GM19043 (cell line): ENCODE measurements around the gene SERTAD2.
A peak's percentile ranks its signal among the peaks of the same experiment; 100 is the strongest.

ENCODE experiments used
- ATAC-seq: cut with Tn5 transposase; IDR thresholded peaks from one replicate; pipeline ENCODE4 v1.9.1; 2021; ENCODE audit warnings: low read depth; ENCODE audit not compliant: unreplicated experiment

Gene SERTAD2

GRCh38 chr2:64610316-64610855 lies 43.3 kb downstream of the SERTAD2 start:
- no peak for ATAC-seq

DNA sequence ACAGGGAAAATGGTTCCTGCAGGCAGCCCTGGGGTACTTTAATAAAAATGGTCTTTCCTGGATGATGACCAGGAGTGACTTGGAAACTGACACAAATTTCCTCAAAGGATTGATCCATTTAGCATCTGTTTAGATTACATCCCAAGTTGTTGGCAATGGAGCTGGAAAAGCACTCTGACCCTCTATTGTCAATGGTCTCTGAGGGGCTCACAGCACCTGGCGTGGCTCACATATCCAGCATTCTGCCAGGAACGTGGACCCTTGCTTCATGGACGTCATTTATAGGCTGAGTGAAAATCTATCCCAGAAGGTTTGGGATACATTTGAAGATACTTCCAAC lies 43.8 kb downstream of the SERTAD2 start:
- ATAC-seq = no peak

GRCh38 chr2:64609227-64609941 lies 44.3 kb downstream of the SERTAD2 start:
- peak; percentile 30 for ATAC-seq

- ATAC-seq = no peak
Observed at GRCh38 chr2:64608867-64609226, 44.9 kb downstream of the SERTAD2 start.

DNA sequence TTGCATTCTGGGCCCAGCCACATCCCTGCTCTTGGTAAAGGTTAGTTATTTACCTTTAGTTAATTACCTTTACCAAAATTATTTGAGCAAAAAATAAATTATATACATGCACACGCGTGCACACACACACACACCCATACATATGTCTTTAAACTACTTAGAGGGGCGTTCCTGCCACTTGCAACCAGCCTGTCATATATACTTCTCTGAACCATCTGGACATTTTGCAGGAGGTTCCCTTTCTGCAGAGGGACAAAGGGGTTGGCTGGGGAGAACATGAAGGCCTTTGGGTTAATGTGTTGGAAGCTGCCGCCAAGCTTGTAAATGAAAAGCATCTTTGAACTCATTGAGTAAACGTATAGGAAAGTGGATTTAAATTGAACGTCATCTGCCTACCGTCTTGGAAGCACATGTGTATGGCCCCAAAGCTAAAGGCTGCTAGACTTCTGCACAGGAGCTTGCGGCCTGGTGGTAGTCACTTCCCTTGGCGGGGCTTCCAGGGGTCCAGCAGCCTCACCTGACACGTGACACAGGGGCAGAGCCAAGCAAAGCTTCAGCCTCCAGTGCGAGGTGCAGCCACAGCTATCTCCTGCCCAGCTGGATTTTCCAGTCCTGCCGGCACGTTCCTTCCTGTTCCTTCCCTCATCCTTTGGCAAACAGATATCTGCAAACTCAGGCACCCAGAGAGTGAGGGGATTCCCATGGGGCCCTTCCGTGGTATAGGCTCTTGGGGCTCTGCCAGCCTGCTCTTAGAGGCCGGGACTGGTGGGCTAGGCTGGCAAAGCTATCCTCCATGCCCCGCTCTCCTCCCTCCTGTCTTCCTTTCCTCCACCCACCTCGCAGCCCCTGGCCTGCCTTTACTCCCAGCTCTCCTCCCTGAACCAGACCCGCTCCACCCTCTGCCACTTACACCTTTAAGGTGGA lies 46.1 kb downstream of the SERTAD2 start:
- no peak for ATAC-seq

GRCh38 chr2:64606479-64607363 lies 47.0 kb downstream of the SERTAD2 start:
- peak; percentile 92 for ATAC-seq

DNA sequence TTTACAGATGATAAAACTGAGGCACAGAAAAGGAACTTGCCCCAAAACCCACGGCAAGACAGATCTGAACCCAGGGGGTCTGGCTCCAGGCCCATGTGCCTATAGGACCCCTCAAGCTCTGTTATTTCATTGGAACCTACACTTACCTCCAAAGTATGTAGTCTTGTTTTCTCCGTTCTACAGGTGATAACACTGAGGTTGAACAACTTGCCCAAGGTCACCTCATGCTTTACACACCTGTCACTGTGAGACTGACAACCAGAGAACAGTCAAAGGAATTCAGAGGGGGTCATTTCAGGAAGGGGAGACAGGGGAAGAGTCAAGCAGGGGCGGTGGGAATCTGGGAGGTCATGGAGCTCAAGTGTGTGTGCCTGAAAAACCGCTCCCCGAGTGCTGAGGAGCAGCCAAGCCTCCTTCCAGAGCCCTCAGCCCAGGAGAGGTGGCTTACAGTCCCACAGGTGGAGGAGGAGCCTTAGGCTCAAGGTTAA lies 47.7 kb downstream of the SERTAD2 start:
- no peak for ATAC-seq

- ATAC-seq = no peak
Observed at GRCh38 chr2:64605026-64605471, 48.7 kb downstream of the SERTAD2 start.

DNA sequence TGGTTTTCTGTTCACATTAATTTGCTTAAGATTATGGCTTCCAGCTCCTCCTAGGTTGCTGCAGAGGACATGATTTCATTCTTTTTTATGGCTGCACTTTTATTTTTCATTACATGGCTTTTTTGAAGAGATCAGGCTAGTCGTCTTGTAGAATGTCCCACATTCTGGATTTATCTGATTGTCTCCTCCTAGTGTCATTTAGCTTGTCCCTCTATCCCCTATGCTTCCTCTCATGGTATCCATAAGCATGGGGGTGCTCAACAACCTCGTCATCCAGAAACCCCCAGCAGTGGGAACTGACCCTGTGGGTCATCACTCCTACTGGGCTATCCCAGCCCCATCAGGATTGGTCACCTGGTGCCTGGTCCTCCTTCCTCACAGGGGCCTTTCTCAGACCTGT lies 49.6 kb downstream of the SERTAD2 start:
- ATAC-seq = no peak

DNA sequence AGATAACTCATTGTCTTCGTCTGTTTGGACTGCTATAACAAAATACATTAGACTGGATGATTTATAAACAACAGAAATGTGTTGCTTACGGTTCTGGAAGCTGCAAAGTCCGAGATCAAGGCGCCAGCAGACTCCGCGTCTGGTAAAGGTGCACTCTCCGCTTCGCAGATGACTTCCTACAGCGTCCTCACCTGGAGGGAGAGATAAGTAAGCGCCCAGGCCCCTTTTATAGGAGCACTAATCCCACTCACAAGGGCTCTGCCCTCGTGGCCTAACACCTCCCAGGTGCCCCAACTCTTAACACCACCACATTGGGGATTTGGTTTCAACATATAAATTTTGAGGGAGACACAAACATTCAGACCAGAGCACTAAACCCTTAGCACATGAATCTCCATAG lies 51.3 kb downstream of the SERTAD2 start:
- ATAC-seq = no peak

DNA sequence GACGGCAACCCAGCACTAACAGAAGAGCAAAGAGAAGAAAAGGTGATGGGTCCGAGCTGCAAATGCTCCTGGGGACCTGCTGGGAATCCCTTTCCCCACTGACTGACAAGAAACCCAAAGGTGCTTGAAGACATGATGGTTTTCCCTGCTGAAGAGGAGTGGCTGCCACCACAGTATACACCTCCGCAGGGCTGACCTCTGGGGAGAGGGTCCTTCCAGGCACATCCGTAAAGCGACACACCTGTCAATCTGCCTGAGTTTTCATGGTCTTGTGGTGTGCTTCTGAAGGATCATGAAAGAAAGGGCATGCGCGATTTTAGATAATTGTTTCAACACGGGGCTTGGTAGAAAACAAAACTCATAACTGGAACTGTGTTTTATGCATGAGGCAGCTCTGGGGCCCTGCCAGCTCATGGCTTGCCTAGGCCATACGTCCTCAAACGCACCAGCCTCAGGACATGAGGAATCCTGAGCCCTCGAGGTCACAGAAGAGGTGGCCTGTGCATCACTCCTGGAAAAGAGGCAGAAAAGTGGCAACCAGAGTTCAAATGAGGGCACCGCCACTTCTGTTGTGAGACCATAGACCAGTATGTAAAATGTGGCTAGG lies 51.8 kb downstream of the SERTAD2 start:
- no peak for ATAC-seq

DNA sequence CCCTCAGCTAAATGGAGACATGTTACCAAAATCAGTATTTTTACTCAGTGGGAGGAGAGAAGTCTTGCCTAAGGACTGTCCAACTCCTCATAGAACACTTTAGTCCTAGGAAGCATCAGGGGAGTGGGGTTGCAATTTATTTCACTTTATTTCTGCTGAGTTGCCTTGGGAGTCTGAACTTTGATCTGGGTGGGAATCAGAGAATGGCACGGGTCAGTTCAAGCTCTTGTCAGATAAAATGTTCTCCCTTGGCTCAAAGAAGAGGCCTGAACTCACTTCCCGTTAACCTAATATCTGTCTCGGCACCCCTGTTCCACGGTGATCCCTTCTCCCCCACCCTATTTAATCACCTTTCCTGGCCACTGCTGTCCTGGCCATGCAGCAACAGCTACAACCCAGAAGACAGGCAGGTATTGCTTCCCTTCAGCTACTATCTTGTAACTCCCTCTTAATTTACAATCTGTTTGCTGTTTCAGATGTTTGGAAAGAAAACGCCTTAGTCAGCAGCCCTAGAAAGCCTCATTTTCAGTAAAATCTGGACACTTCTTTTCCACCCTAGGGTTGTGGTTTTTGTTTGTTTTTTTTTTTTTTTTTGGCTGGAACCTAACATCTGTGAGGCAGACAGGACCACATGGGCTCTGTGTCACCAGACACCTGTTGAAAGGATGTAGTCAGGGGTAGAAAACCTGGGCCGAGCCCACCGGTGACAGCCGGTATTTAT lies 52.5 kb downstream of the SERTAD2 start:
- ATAC-seq = no peak

GRCh38 chr2:64599469-64599868 lies 54.2 kb downstream of the SERTAD2 start:
- ATAC-seq = no peak

DNA sequence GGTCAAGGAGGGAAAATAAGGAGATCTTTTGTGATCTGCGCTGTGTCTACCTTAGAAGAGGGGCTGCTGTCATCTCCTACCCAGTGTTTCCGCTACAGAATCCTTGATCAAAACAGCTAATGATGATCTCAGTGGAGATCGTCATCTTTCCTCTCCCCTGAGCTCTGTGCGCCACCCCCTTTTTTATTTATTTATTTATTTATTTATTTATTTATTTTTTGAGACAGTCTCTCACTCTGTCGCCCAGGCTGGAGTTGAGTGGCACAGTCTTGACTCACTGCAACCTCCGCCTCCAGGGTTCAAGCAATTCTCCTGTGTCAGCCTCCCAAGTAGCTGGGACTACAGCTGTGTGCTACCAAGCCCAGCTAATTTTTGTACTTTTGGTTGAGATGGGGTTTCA lies 55.5 kb downstream of the SERTAD2 start:
- ATAC-seq = no peak

- ATAC-seq = no peak
Observed at GRCh38 chr2:64595397-64596176, 58.1 kb downstream of the SERTAD2 start.

- no peak for ATAC-seq
Observed at GRCh38 chr2:64594226-64594989, 59.3 kb downstream of the SERTAD2 start.

DNA sequence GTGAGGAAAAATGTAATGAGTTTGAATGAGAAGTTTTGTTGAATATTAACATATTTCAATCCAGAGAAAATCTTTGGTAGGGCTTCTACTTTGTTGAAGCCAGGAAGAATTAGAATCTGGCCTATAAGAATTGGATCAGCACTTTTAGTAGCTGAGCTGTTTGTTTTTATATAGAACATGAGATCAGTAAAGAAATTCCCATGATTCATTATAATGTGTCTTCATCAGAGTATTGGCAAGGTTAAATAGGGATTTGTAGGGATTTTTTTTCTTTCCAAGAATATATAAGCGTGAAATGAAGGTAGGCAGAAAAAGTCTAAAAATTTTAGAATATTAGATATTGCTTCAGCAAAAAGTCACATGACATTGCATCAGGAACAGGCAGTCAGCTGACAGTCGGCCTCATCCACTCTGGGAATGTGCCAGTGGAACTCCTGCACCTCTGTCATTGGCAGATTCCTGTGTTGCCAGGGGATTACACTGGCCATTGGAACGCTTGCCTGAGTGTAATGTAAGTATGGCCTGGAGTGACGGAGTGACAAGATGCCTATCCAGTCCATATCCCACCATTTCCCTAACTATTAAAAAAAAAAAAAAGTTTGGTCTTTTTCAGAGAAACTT lies 60.6 kb downstream of the SERTAD2 start:
- ATAC-seq = no peak

DNA sequence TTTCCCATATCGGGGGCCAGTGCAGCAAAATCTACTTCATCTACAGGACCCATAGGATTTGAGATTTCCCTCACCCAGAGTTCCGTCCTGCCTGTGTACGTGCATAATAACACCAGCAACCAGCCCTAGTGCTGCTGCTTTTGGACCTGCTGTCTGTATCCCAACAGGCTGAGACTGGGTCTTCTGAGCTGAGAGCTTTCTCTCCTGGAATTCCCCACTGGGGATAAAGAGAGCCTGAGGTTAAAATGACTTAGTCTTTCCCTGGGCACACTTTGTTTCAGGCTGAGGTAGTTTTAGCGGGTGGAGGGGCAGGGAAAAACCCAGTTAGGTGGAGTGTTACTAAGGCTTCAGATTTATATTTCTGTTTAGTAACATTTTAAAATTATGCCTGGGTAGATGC lies 62.5 kb downstream of the SERTAD2 start:
- ATAC-seq = no peak
